Activated T-helper 1 cell treated with anti-CD3 and anti-CD28 coated beads, Interleukin-12 subunit alpha, Interleukin-12 subunit beta, Interleukin-2, Interleukin-4 antibody, amounts not matched to agents 30 ng/mL and 10 ng/mL and 1 ng/mL, durations not matched to agents 14 hours and 24 hours and 36 hours (primary cell): ENCODE results near the gene DSN1. TPM values are rescaled to one million over a fixed set of nuclear protein-coding genes. Genes with fewer than 3 reads are reported as not detected.

ENCODE experiments used
- DNase-seq: peaks from one replicate; pipeline ENCODE4 v3.0.0; 2021; ENCODE audit warnings: low spot score
- H3K27ac Mint-ChIP-seq: one replicate; pipeline ENCODE4 v1.8.0; 2021; ENCODE audit warnings: mild to moderate bottlenecking, mixed read lengths
- H3K27me3 Mint-ChIP-seq: one replicate; pipeline ENCODE4 v1.8.0; 2022; ENCODE audit warnings: mild to moderate bottlenecking, moderate library complexity, mixed read lengths; ENCODE audit not compliant: insufficient read depth
- H3K36me3 Mint-ChIP-seq: one replicate; pipeline ENCODE4 v1.8.0; 2021; ENCODE audit warnings: low read depth, mixed read lengths
- H3K4me1 Mint-ChIP-seq: one replicate; pipeline ENCODE4 v1.8.0; 2021; ENCODE audit warnings: low read depth, mixed read lengths
- H3K4me3 Mint-ChIP-seq: one replicate; pipeline ENCODE4 v1.8.0; 2021; ENCODE audit warnings: mild to moderate bottlenecking, moderate library complexity, mixed read lengths
- H3K9me3 Mint-ChIP-seq: one replicate; pipeline ENCODE4 v1.8.0; 2021; ENCODE audit warnings: mixed read lengths
- intact Hi-C: fragments of 100-400 bp; cut with micrococcal nuclease; formaldehyde crosslinking; loops from one replicate; pipeline ENCODE4 v1.15.1; 2024
- total RNA-seq: library from RNA; stranded (reverse); gene quantifications from 2 replicates; pipeline ENCODE4 v1.2.3, GENCODE V29; 2022

DSN1 gene
- total RNA-seq, 1 donor from 2014 or later: 23.2 TPM

- H3K27me3 Mint-ChIP-seq: peaks cover 2% of the 10 kb centered on the region
- H3K27ac Mint-ChIP-seq: no peak overlapping the region
- H3K4me3 Mint-ChIP-seq: no peak overlapping the region
- H3K36me3 Mint-ChIP-seq: peaks cover 9% of the 10 kb centered on the region
- no peaks in the 10 kb centered on the region for H3K9me3 Mint-ChIP-seq
- no peak for DNase-seq
- intact Hi-C loops: no loop called here
- peaks cover 44% of the 10 kb centered on the region for H3K4me1 Mint-ChIP-seq
Observed at GRCh38 chr20:36768768-36769430, 4.7 kb downstream of the DSN1 start.

- Mint-ChIP-seq H3K9me3 (no peaks in the 10 kb centered on the region), H3K27me3 (no peaks in the 10 kb centered on the region), H3K4me1 (peaks cover 6% of the 10 kb centered on the region), H3K27ac (peak overlapping the region; percentile 8), H3K4me3 (no peak overlapping the region), H3K36me3 (peaks cover 25% of the 10 kb centered on the region)
- no peak for DNase-seq
- intact Hi-C loops: no loop called here
Observed at GRCh38 chr20:36761125-36761524, 12.4 kb downstream of the DSN1 start.

DNA sequence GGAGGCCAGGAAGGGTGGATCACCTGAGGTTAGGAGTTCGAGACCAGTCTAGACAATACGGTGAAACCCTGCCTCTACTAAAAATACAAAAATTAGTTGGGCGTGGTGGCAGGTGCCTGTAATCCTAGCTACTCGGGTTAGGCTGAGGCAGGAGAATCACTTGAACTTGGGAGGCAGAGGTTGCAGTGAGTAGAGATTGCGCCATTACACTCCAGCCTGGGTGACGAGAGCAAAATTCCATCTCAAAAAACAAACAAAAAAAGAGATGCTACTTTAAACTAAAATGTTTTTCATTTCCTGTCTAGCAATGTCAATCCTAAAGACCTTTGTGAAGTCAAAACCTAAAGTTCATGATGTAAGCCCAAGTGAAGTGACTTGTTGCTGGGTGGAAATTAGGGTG lies 12.9 kb downstream of the DSN1 start:
- intact Hi-C loops: no loop called here
- H3K36me3 Mint-ChIP-seq: peaks cover 26% of the 10 kb centered on the region
- no peaks in the 10 kb centered on the region for H3K9me3 Mint-ChIP-seq
- DNase-seq: no peak
- peak overlapping the region; percentile 70 for H3K27ac Mint-ChIP-seq
- H3K4me3 Mint-ChIP-seq: no peak overlapping the region
- H3K27me3 Mint-ChIP-seq: no peaks in the 10 kb centered on the region
- H3K4me1 Mint-ChIP-seq: peaks cover 6% of the 10 kb centered on the region

- H3K4me3 Mint-ChIP-seq: no peak overlapping the region
- peaks cover 6% of the 10 kb centered on the region for H3K4me1 Mint-ChIP-seq
- H3K9me3 Mint-ChIP-seq: no peaks in the 10 kb centered on the region
- intact Hi-C loops: no loop called here
- H3K36me3 Mint-ChIP-seq: peaks cover 25% of the 10 kb centered on the region
- no peak for DNase-seq
- no peak overlapping the region for H3K27ac Mint-ChIP-seq
- H3K27me3 Mint-ChIP-seq: no peaks in the 10 kb centered on the region
Observed at GRCh38 chr20:36758276-36758675, 15.3 kb downstream of the DSN1 start.

GRCh38 chr20:36756496-36756895 lies 17.1 kb downstream of the DSN1 start:
- Mint-ChIP-seq H3K27me3 (no peaks in the 10 kb centered on the region), H3K9me3 (no peaks in the 10 kb centered on the region), H3K4me3 (no peak overlapping the region), H3K27ac (no peak overlapping the region), H3K36me3 (peaks cover 35% of the 10 kb centered on the region), H3K4me1 (peaks cover 6% of the 10 kb centered on the region)
- intact Hi-C loops: no loop called here
- DNase-seq: no peak

DNA sequence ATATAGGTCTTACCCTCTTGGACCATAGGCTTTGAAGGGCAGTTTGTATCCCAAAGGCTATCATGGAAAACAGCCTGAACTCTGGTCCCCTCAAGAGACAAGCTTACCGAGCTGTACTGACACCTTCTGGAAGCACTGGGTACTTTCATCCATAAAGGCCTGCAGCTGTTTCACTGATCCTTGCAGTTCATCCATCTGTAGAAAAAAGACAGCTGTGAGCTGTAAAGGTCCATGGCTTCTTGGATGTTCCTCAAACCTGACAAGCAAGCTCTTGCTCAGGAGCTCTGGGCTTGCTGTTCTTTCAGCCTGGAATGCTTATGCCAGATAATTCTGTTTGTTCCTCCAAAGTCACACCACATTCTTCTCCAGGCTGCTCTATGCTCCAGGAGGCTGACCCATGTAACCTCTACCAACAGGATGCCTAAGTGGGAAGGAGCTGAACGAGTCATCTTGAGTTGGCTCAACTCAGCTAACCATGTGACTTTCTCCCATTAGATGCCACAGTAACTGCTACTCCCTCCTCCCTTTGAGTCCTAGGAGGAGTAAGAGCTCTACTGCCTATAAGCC lies 18.8 kb downstream of the DSN1 start:
- no peaks in the 10 kb centered on the region for H3K9me3 Mint-ChIP-seq
- DNase-seq: peak; percentile 26
- no peak overlapping the region for H3K4me3 Mint-ChIP-seq
- no peaks in the 10 kb centered on the region for H3K27me3 Mint-ChIP-seq
- peak overlapping the region; percentile 40 for H3K27ac Mint-ChIP-seq
- intact Hi-C loops: loop anchor here (1.0 to 2.0 kb wide), 3 partner anchors 38 to 198 kb away; no protein-coding TSS in a partner anchor
- peaks cover 6% of the 10 kb centered on the region for H3K4me1 Mint-ChIP-seq
- peaks cover 28% of the 10 kb centered on the region for H3K36me3 Mint-ChIP-seq

DNA sequence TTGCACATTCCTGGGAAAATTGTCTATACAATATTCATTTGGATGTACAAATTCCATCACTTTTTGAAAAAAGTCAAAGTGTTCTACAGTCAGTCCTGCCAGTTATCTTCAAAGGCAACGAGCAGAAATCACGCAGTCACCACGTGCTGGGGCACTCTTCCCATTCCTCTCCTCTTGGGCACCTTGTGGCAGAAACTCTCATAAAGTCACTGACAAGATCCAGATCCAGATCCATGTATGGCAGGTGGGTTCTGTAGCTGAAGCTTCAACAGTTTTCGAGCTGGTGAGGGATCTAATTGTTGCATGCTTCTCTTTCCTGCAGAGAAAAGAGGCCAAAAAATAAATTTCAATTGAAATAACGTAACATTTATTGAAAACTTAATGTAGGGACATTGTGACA lies 21.0 kb downstream of the DSN1 start:
- no peak overlapping the region for H3K27ac Mint-ChIP-seq
- intact Hi-C loops: no loop called here
- peaks cover 3% of the 10 kb centered on the region for H3K4me1 Mint-ChIP-seq
- H3K27me3 Mint-ChIP-seq: no peaks in the 10 kb centered on the region
- no peaks in the 10 kb centered on the region for H3K9me3 Mint-ChIP-seq
- no peak overlapping the region for H3K4me3 Mint-ChIP-seq
- H3K36me3 Mint-ChIP-seq: peaks cover 24% of the 10 kb centered on the region
- DNase-seq: no peak

DNA sequence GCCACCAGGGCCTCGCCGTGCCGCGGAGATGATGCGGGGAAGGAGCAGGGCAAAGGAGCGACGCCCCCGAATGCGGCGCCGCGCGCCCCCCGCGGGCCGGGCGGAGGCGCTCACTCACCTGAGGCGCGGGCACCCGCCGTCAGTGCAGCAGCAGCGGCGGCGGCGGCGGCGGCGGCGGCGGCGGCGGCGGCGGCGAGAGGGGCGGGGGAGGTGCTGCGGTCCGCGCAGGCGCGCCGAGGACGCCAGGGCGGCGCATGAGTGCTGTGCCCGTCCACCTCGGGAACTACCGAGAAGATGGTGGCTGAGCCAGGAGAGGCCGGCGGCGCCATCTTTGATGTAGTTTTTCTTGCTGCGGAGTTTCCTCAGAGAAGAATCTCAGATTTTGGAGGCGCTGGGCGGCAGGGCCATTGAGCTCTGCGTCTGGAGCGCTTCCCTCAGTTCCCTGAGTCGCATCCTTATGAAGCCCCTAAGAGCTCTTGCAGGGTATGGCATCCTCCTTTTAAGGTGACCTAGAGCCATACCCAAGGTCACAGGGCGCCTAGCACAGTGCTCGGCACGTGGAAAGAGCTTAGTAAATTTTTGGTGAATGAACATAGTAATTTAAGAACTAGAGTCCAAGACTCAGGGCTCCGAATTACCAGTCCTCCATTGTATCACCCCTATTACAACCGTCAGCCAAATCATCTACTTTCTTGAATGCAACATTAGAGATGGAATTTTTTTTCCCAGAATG lies 27.5 kb downstream of the DSN1 start, which contains the start of gene NDRG3:
Gene NDRG3 (minus strand): TSS at position 164 of the 733 bp plus-strand sequence. CDS start 24,355 bp downstream, outside the sequence.
- H3K4me3 Mint-ChIP-seq: peak within 1 kb of the TSS; percentile 91
- H3K4me1 Mint-ChIP-seq: peaks cover 27% of the 10 kb centered on the region
- intact Hi-C loops: loop anchor here (1.0 to 5.0 kb wide), 7 partner anchors 13 to 792 kb away; partner anchors contain the start of genes AAR2, DSN1, SCAND1 and TGIF2
- peak within 1 kb of the TSS; percentile 83 for H3K27ac Mint-ChIP-seq
- H3K9me3 Mint-ChIP-seq: no peaks in the 10 kb centered on the region
- peak; percentile 90 for DNase-seq
- peaks cover 2% of the 10 kb centered on the region for H3K36me3 Mint-ChIP-seq
- peaks cover 6% of the 10 kb centered on the region for H3K27me3 Mint-ChIP-seq

- H3K4me1 Mint-ChIP-seq: peaks cover 27% of the 10 kb centered on the region
- intact Hi-C loops: loop anchor here (5.0 kb wide), 2 partner anchors 278 to 508 kb away; partner anchors contain the start of gene AAR2
- no peak for DNase-seq
- peak overlapping the region; percentile 91 for H3K4me3 Mint-ChIP-seq
- H3K27ac Mint-ChIP-seq: peak overlapping the region; percentile 72
- peaks cover 6% of the 10 kb centered on the region for H3K27me3 Mint-ChIP-seq
- H3K36me3 Mint-ChIP-seq: peaks cover 2% of the 10 kb centered on the region
- H3K9me3 Mint-ChIP-seq: no peaks in the 10 kb centered on the region
Observed at GRCh38 chr20:36745234-36745926, 28.2 kb downstream of the DSN1 start.

DNA sequence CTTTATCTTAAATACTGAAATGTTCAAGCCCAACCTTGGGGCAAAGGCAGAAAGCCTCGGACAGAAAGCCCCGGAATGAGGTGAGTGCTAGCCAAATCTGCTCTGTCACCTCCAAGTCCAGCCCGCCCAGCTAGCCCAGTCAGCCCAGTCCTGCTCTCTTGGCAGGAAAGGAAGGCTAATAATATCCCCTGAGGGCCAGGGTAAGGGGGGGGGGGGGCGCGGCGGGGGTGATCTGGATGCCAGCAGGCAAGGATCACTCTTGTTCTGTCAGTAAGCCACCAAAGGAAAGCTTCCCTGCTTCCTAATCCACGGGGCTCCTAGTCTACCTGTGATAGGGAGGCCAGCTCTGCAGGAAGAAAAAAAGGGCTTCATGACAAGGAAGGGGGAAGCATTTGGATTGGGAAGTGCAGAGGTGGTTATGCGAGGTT lies 28.8 kb downstream of the DSN1 start:
- peaks cover 6% of the 10 kb centered on the region for H3K27me3 Mint-ChIP-seq
- peak overlapping the region; percentile 91 for H3K4me3 Mint-ChIP-seq
- intact Hi-C loops: loop anchor here (5.0 kb wide), 2 partner anchors 277 to 507 kb away; partner anchors contain the start of gene AAR2

GRCh38 chr20:36744243-36744642 lies 29.3 kb downstream of the DSN1 start:
- H3K36me3 Mint-ChIP-seq: peaks cover 2% of the 10 kb centered on the region
- no peak for DNase-seq
- H3K4me1 Mint-ChIP-seq: peaks cover 27% of the 10 kb centered on the region
- peak overlapping the region; percentile 58 for H3K27ac Mint-ChIP-seq
- H3K9me3 Mint-ChIP-seq: no peaks in the 10 kb centered on the region
- peaks cover 6% of the 10 kb centered on the region for H3K27me3 Mint-ChIP-seq
- intact Hi-C loops: no loop called here
- peak overlapping the region; percentile 80 for H3K4me3 Mint-ChIP-seq

More for the DNA sequence above, 28.8 kb downstream of the DSN1 start:
- Mint-ChIP-seq H3K4me1 (peaks cover 27% of the 10 kb centered on the region), H3K27ac (peak overlapping the region; percentile 22), H3K36me3 (peaks cover 2% of the 10 kb centered on the region), H3K9me3 (no peaks in the 10 kb centered on the region)
- DNase-seq: no peak

GRCh38 chr20:36742558-36742957 lies 31.0 kb downstream of the DSN1 start:
- H3K27ac Mint-ChIP-seq: no peak overlapping the region
- DNase-seq: no peak
- no peaks in the 10 kb centered on the region for H3K9me3 Mint-ChIP-seq
- H3K36me3 Mint-ChIP-seq: peaks cover 2% of the 10 kb centered on the region
- peaks cover 27% of the 10 kb centered on the region for H3K4me1 Mint-ChIP-seq
- no peak overlapping the region for H3K4me3 Mint-ChIP-seq
- peaks cover 6% of the 10 kb centered on the region for H3K27me3 Mint-ChIP-seq
- intact Hi-C loops: no loop called here
